Occipital lobe (tissue), 2 donors: Measurements from ENCODE around the gene PCIF1. TPM values are rescaled to one million over a fixed set of nuclear protein-coding genes. Genes with fewer than 3 reads are reported as not detected.

ENCODE experiments used
- DNase-seq: peaks from one replicate; lab custom pipeline; 2025; lab: John Stamatoyannopoulos, UW
- total RNA-seq: library from RNA; depleted of rRNA; stranded (reverse); fragments of >200 nt; gene quantifications from one replicate; pipeline ENCODE4 v1.2.3, GENCODE V29; 2014

Gene PCIF1
- total RNA-seq, 1 donor from 2014 or later: 14.5 TPM

- DNase-seq: no peak
Measured at GRCh38 chr20:45904583-45905504, 29.6 kb upstream of the PCIF1 start.

- no peak for DNase-seq
Measured at GRCh38 chr20:45905505-45906079, 28.9 kb upstream of the PCIF1 start.

GRCh38 chr20:45907219-45907948 is 27.1 kb upstream of the PCIF1 start:
- no peak for DNase-seq

- DNase-seq: no peak
Measured at GRCh38 chr20:45908084-45908483, 26.4 kb upstream of the PCIF1 start.

- DNase-seq: no peak
Measured at GRCh38 chr20:45909336-45909808, 25.1 kb upstream of the PCIF1 start.

- no peak for DNase-seq
Measured at GRCh38 chr20:45909817-45910669, 24.4 kb upstream of the PCIF1 start.

GRCh38 chr20:45910670-45911485 is 23.6 kb upstream of the PCIF1 start:
- DNase-seq: peak; percentile 77

- peak; percentile 44 for DNase-seq
Measured at GRCh38 chr20:45911486-45912343, 22.8 kb upstream of the PCIF1 start, which contains the start of gene PLTP. Gene PLTP (minus strand): TSS chr20:45912155. CDS start chr20:45911452, 703 bp downstream.

- DNase-seq: no peak
Measured at GRCh38 chr20:45912344-45912682, 22.2 kb upstream of the PCIF1 start.

- no peak for DNase-seq
Measured at GRCh38 chr20:45913116-45913515, 21.4 kb upstream of the PCIF1 start.

- peak; percentile 45 for DNase-seq
Measured at GRCh38 chr20:45917790-45918141, 16.7 kb upstream of the PCIF1 start.

GRCh38 chr20:45918182-45918737 is 16.2 kb upstream of the PCIF1 start:
- peak; percentile 44 for DNase-seq

- no peak for DNase-seq
Measured at GRCh38 chr20:45918779-45919537, 15.5 kb upstream of the PCIF1 start.

- no peak for DNase-seq
Measured at GRCh38 chr20:45919542-45920399, 14.7 kb upstream of the PCIF1 start.

GRCh38 chr20:45920462-45921336 is 13.8 kb upstream of the PCIF1 start:
- DNase-seq: no peak
